ENCODE results near the gene TEPSIN.

DNA sequence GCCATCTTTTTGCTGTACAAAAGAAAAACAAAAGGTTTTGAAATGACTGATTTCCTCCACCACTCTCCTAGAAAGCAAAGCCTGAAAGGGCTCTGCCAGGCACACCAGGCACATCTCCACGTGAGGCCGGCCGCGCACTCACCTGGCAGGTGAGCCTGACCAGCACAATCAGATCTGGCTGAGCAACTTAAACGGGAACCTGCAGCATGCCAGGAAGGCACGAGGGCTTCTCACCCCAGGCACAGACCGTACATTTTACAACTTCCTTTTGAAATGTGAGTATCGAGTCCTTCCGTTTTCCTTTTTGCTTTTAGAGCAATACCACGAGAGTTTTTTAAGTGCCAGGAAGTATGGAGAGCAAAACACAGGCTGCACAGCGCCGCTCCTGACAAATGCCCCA lies 33.8 kb upstream of the TEPSIN start:
- TF ChIP-seq EZH2 (IDR thresholded peaks at IDR 0.05; ENCODE audit: borderline replicate concordance, low read depth, low read length, severe bottlenecking): no peak
- TF ChIP-seq, protein P1, sequence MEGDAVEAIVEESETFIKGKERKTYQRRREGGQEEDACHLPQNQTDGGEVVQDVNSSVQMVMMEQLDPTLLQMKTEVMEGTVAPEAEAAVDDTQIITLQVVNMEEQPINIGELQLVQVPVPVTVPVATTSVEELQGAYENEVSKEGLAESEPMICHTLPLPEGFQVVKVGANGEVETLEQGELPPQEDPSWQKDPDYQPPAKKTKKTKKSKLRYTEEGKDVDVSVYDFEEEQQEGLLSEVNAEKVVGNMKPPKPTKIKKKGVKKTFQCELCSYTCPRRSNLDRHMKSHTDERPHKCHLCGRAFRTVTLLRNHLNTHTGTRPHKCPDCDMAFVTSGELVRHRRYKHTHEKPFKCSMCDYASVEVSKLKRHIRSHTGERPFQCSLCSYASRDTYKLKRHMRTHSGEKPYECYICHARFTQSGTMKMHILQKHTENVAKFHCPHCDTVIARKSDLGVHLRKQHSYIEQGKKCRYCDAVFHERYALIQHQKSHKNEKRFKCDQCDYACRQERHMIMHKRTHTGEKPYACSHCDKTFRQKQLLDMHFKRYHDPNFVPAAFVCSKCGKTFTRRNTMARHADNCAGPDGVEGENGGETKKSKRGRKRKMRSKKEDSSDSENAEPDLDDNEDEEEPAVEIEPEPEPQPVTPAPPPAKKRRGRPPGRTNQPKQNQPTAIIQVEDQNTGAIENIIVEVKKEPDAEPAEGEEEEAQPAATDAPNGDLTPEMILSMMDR (IDR thresholded peaks at IDR 0.05; ENCODE audit: borderline replicate concordance, extremely low read depth, low read length, poor library complexity, severe bottlenecking): no peak

Data from DND-41 (cell line).